H1 (cell line): ENCODE measurements around the gene DGKD. TPM values are rescaled to one million over a fixed set of nuclear protein-coding genes. Genes with fewer than 3 reads are reported as not detected.
A peak's percentile ranks its signal among the peaks of the same experiment; 100 is the strongest.

Experiments used
- CTCF ChIA-PET: fragments of 300-600 bp; sonication (Branson Sonifier 250); formaldehyde crosslinking; loops from one replicate; lab custom pipeline; 2021; ENCODE audit not compliant: partially characterized antibody; lab: Charles Lee
- POLR2A ChIA-PET: fragments of 300-600 bp; sonication (Branson Sonifier 250); formaldehyde crosslinking; loops from one replicate; lab custom pipeline; 2021; ENCODE audit warnings: inconsistent platforms; ENCODE audit not compliant: partially characterized antibody; lab: Charles Lee
- DNase-seq, 2 experiments: peaks; one replicate each; pipeline versions ENCODE4 v3.0.0 to v3.0.0-alpha.2; 2010 to 2022; ENCODE audit warnings: low spot score in 2 of 2, low read depth in 1 of 2, mixed read lengths in 1 of 2
- FAIRE-seq: peaks from 2 replicates; lab custom pipeline; 2011; peaks lifted over from hg19 to GRCh38; lab: Jason Lieb, UNC
- H2AFZ ChIP-seq: 2 replicates; pipeline ENCODE4 v1.8.1; 2012; ENCODE audit warnings: low read length, inconsistent platforms
- H2AK5ac ChIP-seq: 2 replicates; pipeline ENCODE4 v1.6.1; 2013; ENCODE audit warnings: low read depth, low read length
- H2BK120ac ChIP-seq: replicated peaks from 2 replicates; pipeline ENCODE3; 2013; ENCODE audit warnings: low read depth, low read length, inconsistent platforms
- H2BK12ac ChIP-seq: 2 replicates; pipeline ENCODE4 v1.6.1; 2013; ENCODE audit warnings: low read depth, low read length
- H2BK15ac ChIP-seq: 2 replicates; pipeline ENCODE4 v1.6.1; 2013; ENCODE audit warnings: low read length
- H2BK20ac ChIP-seq: 2 replicates; pipeline ENCODE4 v1.6.1; 2013; ENCODE audit warnings: low read length
- H2BK5ac ChIP-seq: 2 replicates; pipeline ENCODE4 v1.6.1; 2013; ENCODE audit warnings: low read depth, low read length
- H3K14ac ChIP-seq: 2 replicates; pipeline ENCODE4 v1.6.1; 2013; ENCODE audit warnings: inconsistent platforms; ENCODE audit not compliant: insufficient read length
- H3K18ac ChIP-seq: 2 replicates; pipeline ENCODE4 v1.6.1; 2013; ENCODE audit warnings: low read length; ENCODE audit errors: extremely low read depth
- H3K23ac ChIP-seq: 2 replicates; pipeline ENCODE4 v1.6.1; 2013; ENCODE audit warnings: inconsistent platforms; ENCODE audit not compliant: insufficient read length
- H3K23me2 ChIP-seq: 2 replicates; pipeline ENCODE4 v1.6.1; 2013; ENCODE audit warnings: low read depth, low read length
- H3K27ac ChIP-seq: 2 replicates; pipeline ENCODE4 v1.6.1; 2011; ENCODE audit warnings: low read depth, low read length, inconsistent platforms
- H3K27me3 ChIP-seq, 4 experiments: replicated peaks in 1 of 4; 1 replicate in 1 of 4; 2 replicates in 3 of 4; pipeline versions ENCODE4 v1.6.1 to v1.8.1; 2011 to 2013; ENCODE audit warnings: low read length in 3 of 4, mild to moderate bottlenecking in 3 of 4, inconsistent platforms in 2 of 4, mixed read lengths in 2 of 4, moderate library complexity in 1 of 4; ENCODE audit not compliant: control insufficient read depth in 3 of 4, insufficient read depth in 3 of 4; ENCODE audit errors: extremely low read depth in 1 of 4
- H3K36me3 ChIP-seq, 4 experiments: 2 replicates each; pipeline versions ENCODE4 v1.6.1 to v1.8.1; 2011 to 2013; ENCODE audit warnings: mild to moderate bottlenecking in 4 of 4, low read length in 3 of 4, moderate library complexity in 2 of 4, control low read depth in 1 of 4, inconsistent platforms in 1 of 4; ENCODE audit not compliant: insufficient read depth in 4 of 4, control insufficient read depth in 2 of 4
- H3K4ac ChIP-seq: replicated peaks from 2 replicates; pipeline ENCODE3; 2013; ENCODE audit warnings: low read length, low read depth, mixed read lengths, inconsistent platforms; ENCODE audit not compliant: insufficient read length
- H3K4me1 ChIP-seq, 4 experiments: replicated peaks in 1 of 4; 1 replicate in 1 of 4; 2 replicates in 3 of 4; pipeline versions ENCODE4 v1.6.1 to v1.8.1; 2011 to 2013; ENCODE audit warnings: low read length in 3 of 4, inconsistent platforms in 2 of 4, mixed read lengths in 1 of 4; ENCODE audit not compliant: insufficient read depth in 4 of 4, control insufficient read depth in 3 of 4
- H3K4me2 ChIP-seq, 2 experiments: 2 replicates each; pipeline versions ENCODE4 v1.6.1 to v1.8.1; 2011 to 2013; ENCODE audit warnings: low read depth in 2 of 2, low read length in 2 of 2, control low read depth in 1 of 2, inconsistent platforms in 1 of 2, mild to moderate bottlenecking in 1 of 2; ENCODE audit not compliant: insufficient read depth in 1 of 2
- H3K4me3 ChIP-seq, 4 experiments: fragments of 200-600, 300-600 bp in 1 of 4; sonication (generic), shearing (Covaris generic), sonication (Bioruptor Twin) in 1 of 4; 2 replicates each; pipeline versions ENCODE4 v1.5.1 to v1.8.1; 2011 to 2016; ENCODE audit warnings: low read length in 4 of 4, low read depth in 3 of 4, control low read depth in 2 of 4, inconsistent platforms in 2 of 4, mild to moderate bottlenecking in 2 of 4, mixed read lengths in 1 of 4, moderate library complexity in 1 of 4; ENCODE audit not compliant: insufficient read depth in 2 of 4; ENCODE audit errors: extremely low read depth in 1 of 4
- H3K56ac ChIP-seq: replicated peaks from 2 replicates; pipeline ENCODE3; 2013; ENCODE audit warnings: low read depth, mild to moderate bottlenecking, mixed read lengths, low read length, inconsistent platforms; ENCODE audit not compliant: insufficient read length
- H3K79me1 ChIP-seq: 2 replicates; pipeline ENCODE4 v1.6.1; 2013; ENCODE audit warnings: low read depth, low read length, control low read depth
- H3K79me2 ChIP-seq, 2 experiments: 2 replicates each; pipeline versions ENCODE4 v1.6.1 to v1.8.1; 2012 to 2013; ENCODE audit warnings: low read length in 2 of 2, mild to moderate bottlenecking in 2 of 2, inconsistent platforms in 1 of 2; ENCODE audit not compliant: insufficient read depth in 2 of 2, control insufficient read depth in 1 of 2
- H3K9ac ChIP-seq, 4 experiments: replicated peaks in 1 of 4; 1 replicate in 1 of 4; 2 replicates in 3 of 4; pipeline versions ENCODE4 v1.6.1 to v1.8.1; 2011 to 2013; ENCODE audit warnings: low read depth in 3 of 4, low read length in 3 of 4, control low read depth in 2 of 4, mild to moderate bottlenecking in 2 of 4, moderate library complexity in 2 of 4, inconsistent platforms in 1 of 4; ENCODE audit errors: extremely low read depth in 1 of 4
- H3K9me3 ChIP-seq, 2 experiments: 2 replicates each; pipeline versions ENCODE4 v1.6.1 to v1.8.1; 2012 to 2013; ENCODE audit warnings: mild to moderate bottlenecking in 2 of 2, moderate library complexity in 2 of 2, control low read depth in 1 of 2, inconsistent platforms in 1 of 2, low read depth in 1 of 2, low read length in 1 of 2, mixed read lengths in 1 of 2; ENCODE audit not compliant: insufficient read depth in 2 of 2
- H4K20me1 ChIP-seq, 2 experiments: replicated peaks in 1 of 2; 2 replicates each; pipeline versions ENCODE3 to v1.8.1; 2011 to 2013; ENCODE audit warnings: inconsistent platforms in 2 of 2, low read length in 2 of 2, mild to moderate bottlenecking in 1 of 2; ENCODE audit not compliant: insufficient read depth in 2 of 2, control insufficient read depth in 1 of 2
- H4K5ac ChIP-seq: 2 replicates; pipeline ENCODE4 v1.6.1; 2013; ENCODE audit warnings: low read length, low read depth, mixed read lengths, inconsistent platforms; ENCODE audit not compliant: insufficient read length
- H4K8ac ChIP-seq: 2 replicates; pipeline ENCODE4 v1.8.0; 2013; ENCODE audit warnings: mild to moderate bottlenecking, moderate library complexity, low read length, inconsistent platforms; ENCODE audit not compliant: insufficient read depth; ENCODE audit errors: extremely low read depth
- H4K91ac ChIP-seq: replicated peaks from 2 replicates; pipeline ENCODE3; 2013; ENCODE audit warnings: low read length, mixed read lengths, inconsistent platforms; ENCODE audit not compliant: insufficient read length
- ATF2 ChIP-seq: IDR thresholded peaks from 2 replicates; pipeline ENCODE4 v1.6.1; 2012; ENCODE audit warnings: low read length, inconsistent platforms
- BACH1 ChIP-seq: IDR thresholded peaks from 2 replicates; pipeline ENCODE4 v1.6.1; 2012; ENCODE audit warnings: low read length, improper control_type of control experiment
- CTCF ChIP-seq, 3 experiments: IDR thresholded peaks; 1 replicate in 2 of 3; 2 replicates in 1 of 3; pipeline versions ENCODE4 v1.5.1 to v1.6.1; 2011; ENCODE audit warnings: low read length in 3 of 3, mild to moderate bottlenecking in 3 of 3, inconsistent platforms in 2 of 3, low read depth in 1 of 3, moderate library complexity in 1 of 3; ENCODE audit not compliant: insufficient read depth in 1 of 3; ENCODE audit errors: control extremely low read depth in 1 of 3
- FOSL1 ChIP-seq: IDR thresholded peaks from 2 replicates; pipeline ENCODE4 v1.6.1; 2011; ENCODE audit warnings: mild to moderate bottlenecking, low read depth, low read length, moderate library complexity; ENCODE audit not compliant: insufficient read depth
- RAD21 ChIP-seq, 2 experiments: IDR thresholded peaks in 1 of 2; conservative IDR thresholded peaks in 1 of 2; 2 replicates each; pipeline ENCODE4 v1.6.1; 2011; ENCODE audit warnings: low read depth in 2 of 2, low read length in 2 of 2, improper control_type of control experiment in 1 of 2, inconsistent platforms in 1 of 2, mild to moderate bottlenecking in 1 of 2, moderate library complexity in 1 of 2
- SAP30 ChIP-seq: fragments of 300-600 bp; sonication (generic); IDR thresholded peaks from 2 replicates; pipeline ENCODE4 v1.7.1; 2012; ENCODE audit warnings: low read length, moderate library complexity, mild to moderate bottlenecking, inconsistent platforms; ENCODE audit not compliant: insufficient read depth, insufficient replicate concordance
- SIX5 ChIP-seq: IDR thresholded peaks from 2 replicates; pipeline ENCODE4 v1.6.1; 2011; ENCODE audit warnings: mild to moderate bottlenecking, low read depth, low read length
- polyA plus RNA-seq, 7 experiments: library from polyadenylated mRNA; depleted of rRNA in 3 of 7; stranded (reverse) in 5 of 7; unstranded in 2 of 7; fragments of >200 nt in 5 of 7; fragments of 200-250 nt in 2 of 7; gene quantifications; 1 replicate in 5 of 7; 2 replicates in 1 of 7; 4 replicates in 1 of 7; pipeline versions ENCODE4 v1.2.1 to v1.2.3, GENCODE V29; 2011 to 2013; ENCODE audit warnings: missing spikeins in 2 of 7, mixed read lengths in 2 of 7
- total RNA-seq: library from RNA; stranded (reverse); fragmentation: NEBNext Ultra II Directional; extraction: Animal tissue kit (Norgen Biotek cat#: 25700); gene quantifications from 2 replicates; pipeline ENCODE4 v1.2.1, GENCODE V29; 2021

DGKD gene
- total and polyA plus RNA-seq, 2 of the 8 experiments (the other 6 are each of a cell fraction or from before 2014, with no cell fraction given): 7.7 to 30.9 TPM

- no peaks in the 10 kb centered on the region for H3K27me3 ChIP-seq
- no peak overlapping the region for H4K5ac ChIP-seq
- no peak overlapping the region for H4K91ac ChIP-seq
- no peak overlapping the region for H3K9ac ChIP-seq
- H3K56ac ChIP-seq: no peak overlapping the region
- FAIRE-seq: peak; percentile 86
- no peak overlapping the region for H2BK15ac ChIP-seq
- no peak overlapping the region for H3K27ac ChIP-seq
- ChIA-PET POLR2A (no interaction called here), CTCF (interaction anchor here (0.6 to 4.8 kb wide), 20 partner anchors 8 to 451 kb away, joined by 3 to 77 read pairs (median 4); no protein-coding TSS in a partner anchor)
- H3K4ac ChIP-seq: no peak overlapping the region
- H2BK12ac ChIP-seq: no peak overlapping the region
- H3K14ac ChIP-seq: no peak overlapping the region
- no peak overlapping the region for H2BK5ac ChIP-seq
- DNase-seq: no peak
- no peak overlapping the region for H4K8ac ChIP-seq
- peaks cover 5 to 10% (median 6%) of the 10 kb centered on the region in 4 experiments; a peak in 5 of 7 replicates for H3K4me1 ChIP-seq
- no peak overlapping the region for H2BK20ac ChIP-seq
- no peaks in the 10 kb centered on the region for H3K23me2 ChIP-seq
- H3K9me3 ChIP-seq: no peaks in the 10 kb centered on the region
- H3K4me3 ChIP-seq: no peak overlapping the region
- H3K18ac ChIP-seq: no peak overlapping the region
- no peak overlapping the region for H2AK5ac ChIP-seq
- no peaks in the 10 kb centered on the region for H4K20me1 ChIP-seq
- TF ChIP-seq CTCF (IDR thresholded peaks at IDR 0.05; ENCODE audit: control extremely low read depth in 1 of 3, insufficient read depth in 1 of 3, low read depth in 1 of 3, low read length in 3 of 3) (peak; percentile 74 to 83 (median 81)), SIX5 (no peak), RAD21 (IDR thresholded peaks at IDR 0.05 in 1 of 2, conservative IDR thresholded peaks at IDR 0.05 in 1 of 2; ENCODE audit: low read depth in 2 of 2, low read length in 2 of 2) (peak; percentile 74 to 83), ATF2 (no peak), FOSL1 (no peak), SAP30 (no peak), BACH1 (no peak)
- no peak overlapping the region for H2AFZ ChIP-seq
- H3K4me2 ChIP-seq: no peak overlapping the region
- H3K79me2 ChIP-seq: no peaks in the 10 kb centered on the region
- H3K79me1 ChIP-seq: 0 out of 2 replicates have a peak, but pooled peaks cover 4% of the 10 kb centered on the region
- no peak overlapping the region for H3K23ac ChIP-seq
- H3K36me3 ChIP-seq: no peaks in the 10 kb centered on the region
- H2BK120ac ChIP-seq: no peak overlapping the region
Measured at GRCh38 chr2:233404222-233404621, 49.9 kb downstream of the DGKD start.
